Tibial artery (tissue), 4 donors: Measurements from ENCODE around the gene MED26.
A peak's percentile ranks its signal among the peaks of the same experiment; 100 is the strongest.

Experiments used
- DNase-seq, 2 donors: peaks; one replicate each; pipeline ENCODE4 v3.0.0-alpha.2; 2019
- H3K27ac ChIP-seq, 2 donors: fragments of 200-600 bp; sonication (generic) in 1 of 2; 1 replicate in 1 of 2; 2 replicates in 1 of 2; pipeline ENCODE4 v1.5.1; 2018 to 2019; ENCODE audit warnings: mild to moderate bottlenecking in 1 of 2
- H3K27me3 ChIP-seq, 2 donors: fragments of 200-600 bp; sonication (generic) in 1 of 2; one replicate each; pipeline versions ENCODE4 v1.5.1 to v1.6.0; 2016 to 2019
- H3K36me3 ChIP-seq, 3 donors: fragments of 200-600 bp; sonication (generic) in 2 of 3; one replicate each; pipeline ENCODE4 v1.5.1; 2016 to 2019; ENCODE audit warnings: mild to moderate bottlenecking in 2 of 3
- H3K4me1 ChIP-seq, 4 donors: fragments of 200-600 bp; sonication (generic) in 2 of 4; 1 replicate in 3 of 4; 2 replicates in 1 of 4; pipeline ENCODE4 v1.5.1; 2016 to 2019
- H3K4me3 ChIP-seq, 2 donors: fragments of 200-600 bp; sonication (generic) in 1 of 2; 1 replicate in 1 of 2; 2 replicates in 1 of 2; pipeline ENCODE4 v1.5.1; 2018 to 2019; ENCODE audit warnings: mild to moderate bottlenecking in 2 of 2
- H3K9me3 ChIP-seq, 3 donors: fragments of 200-600 bp; sonication (generic) in 1 of 3; one replicate each; pipeline ENCODE4 v1.5.1; 2016 to 2019
- intact Hi-C: fragments of 100-400 bp; cut with DNase I; formaldehyde crosslinking; loops from one replicate; pipeline ENCODE4 v1.15.0; 2023; ENCODE audit warnings: low total_unique reads
- TF ChIP-seq, protein P1 (sequence below), 2 experiments: fragments of 200-600 bp in 1 of 2; fragments of 450-650 bp in 1 of 2; IDR thresholded peaks; one replicate each; pipeline ENCODE4 v1.5.1; 2017 to 2019; ENCODE audit warnings: antibody characterized with exemption in 2 of 2, mild to moderate bottlenecking in 1 of 2, moderate library complexity in 1 of 2

Gene MED26

DNA sequence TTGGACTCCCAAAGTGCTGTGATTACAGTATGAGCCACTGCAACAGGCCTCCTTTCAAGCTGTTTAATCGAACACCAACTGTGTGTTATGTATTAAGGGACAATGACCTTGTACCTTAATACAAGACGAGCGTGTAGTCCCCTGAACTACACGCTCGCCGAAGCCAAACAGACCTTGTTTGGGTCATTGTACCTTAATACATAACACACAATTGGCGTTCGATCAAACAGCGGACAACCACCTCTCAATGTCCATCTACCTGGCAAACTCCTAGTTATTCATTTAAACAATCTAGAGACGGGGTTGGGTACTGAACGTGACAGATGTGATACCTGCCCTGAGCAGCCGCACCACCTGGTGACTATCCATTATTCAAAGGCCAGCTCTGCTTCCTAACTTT, 87.1 kb downstream of the MED26 start:
- H3K4me1 ChIP-seq = peaks cover 0 to 49% (median 34%) of the 10 kb centered on the region in 4 donors
- no peak overlapping the region for H3K27ac ChIP-seq
- intact Hi-C loops = no loop called here
- TF ChIP-seq, protein P1, sequence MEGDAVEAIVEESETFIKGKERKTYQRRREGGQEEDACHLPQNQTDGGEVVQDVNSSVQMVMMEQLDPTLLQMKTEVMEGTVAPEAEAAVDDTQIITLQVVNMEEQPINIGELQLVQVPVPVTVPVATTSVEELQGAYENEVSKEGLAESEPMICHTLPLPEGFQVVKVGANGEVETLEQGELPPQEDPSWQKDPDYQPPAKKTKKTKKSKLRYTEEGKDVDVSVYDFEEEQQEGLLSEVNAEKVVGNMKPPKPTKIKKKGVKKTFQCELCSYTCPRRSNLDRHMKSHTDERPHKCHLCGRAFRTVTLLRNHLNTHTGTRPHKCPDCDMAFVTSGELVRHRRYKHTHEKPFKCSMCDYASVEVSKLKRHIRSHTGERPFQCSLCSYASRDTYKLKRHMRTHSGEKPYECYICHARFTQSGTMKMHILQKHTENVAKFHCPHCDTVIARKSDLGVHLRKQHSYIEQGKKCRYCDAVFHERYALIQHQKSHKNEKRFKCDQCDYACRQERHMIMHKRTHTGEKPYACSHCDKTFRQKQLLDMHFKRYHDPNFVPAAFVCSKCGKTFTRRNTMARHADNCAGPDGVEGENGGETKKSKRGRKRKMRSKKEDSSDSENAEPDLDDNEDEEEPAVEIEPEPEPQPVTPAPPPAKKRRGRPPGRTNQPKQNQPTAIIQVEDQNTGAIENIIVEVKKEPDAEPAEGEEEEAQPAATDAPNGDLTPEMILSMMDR (IDR thresholded peaks at IDR 0.05) = no peak
- peak overlapping the region; percentile 78 to 82 for H3K4me3 ChIP-seq
- DNase-seq = no peak
- peaks cover 4 to 46% (median 26%) of the 10 kb centered on the region in 3 donors for H3K36me3 ChIP-seq
- no peaks in the 10 kb centered on the region for H3K9me3 ChIP-seq
- H3K27me3 ChIP-seq = no peaks in the 10 kb centered on the region

DNA sequence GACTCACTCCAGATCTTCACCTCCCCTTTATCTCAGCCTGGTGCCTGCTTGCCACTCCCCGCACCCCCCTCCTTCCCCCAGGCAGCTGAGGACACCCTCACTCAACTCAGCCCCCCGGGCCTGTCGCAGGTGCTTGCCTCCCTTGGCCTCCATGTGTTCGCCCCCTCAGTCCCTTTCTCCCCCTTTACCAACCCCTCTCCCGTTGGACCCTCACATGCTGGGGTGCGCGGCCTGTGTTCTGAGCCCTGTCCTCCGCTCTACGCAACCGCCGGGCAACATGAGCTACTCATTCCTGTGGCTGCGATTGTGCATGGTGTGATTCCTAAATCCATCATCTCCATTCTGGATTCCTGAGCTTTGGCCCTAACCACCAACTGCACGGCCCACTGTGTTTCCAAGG, 90.9 kb downstream of the MED26 start:
- peaks cover 39 to 84% (median 65%) of the 10 kb centered on the region in 3 donors for H3K36me3 ChIP-seq
- H3K9me3 ChIP-seq = no peaks in the 10 kb centered on the region
- intact Hi-C loops = no loop called here
- peaks cover 0 to 32% (median 24%) of the 10 kb centered on the region in 4 donors for H3K4me1 ChIP-seq
- DNase-seq = no peak
- H3K4me3 ChIP-seq = no peak overlapping the region
- H3K27ac ChIP-seq = no peak overlapping the region
- TF ChIP-seq, protein P1 (IDR thresholded peaks at IDR 0.05) = no peak
- H3K27me3 ChIP-seq = no peaks in the 10 kb centered on the region

DNA sequence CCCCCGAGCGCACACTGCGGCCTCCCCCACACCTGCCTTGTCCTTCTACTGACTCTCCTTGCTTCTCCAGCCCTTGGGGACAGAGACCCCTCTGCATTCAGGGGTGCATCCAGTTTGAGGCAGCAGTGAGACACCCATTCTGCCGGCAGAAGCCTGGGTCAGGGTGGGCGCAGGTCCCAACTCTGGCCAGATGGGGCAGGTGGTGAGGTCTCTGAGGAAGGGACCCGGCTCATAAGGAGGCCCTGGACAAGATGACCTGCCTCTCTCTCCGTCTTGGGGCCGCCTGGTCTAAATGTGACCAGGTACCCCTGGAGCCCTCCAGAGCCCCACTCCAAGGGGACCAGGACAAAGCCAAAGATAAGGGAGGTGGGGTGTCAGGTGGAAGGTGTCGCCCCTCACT, 91.9 kb downstream of the MED26 start:
- no peak overlapping the region for H3K27ac ChIP-seq
- H3K36me3 ChIP-seq = peaks cover 49 to 94% (median 74%) of the 10 kb centered on the region in 3 donors
- intact Hi-C loops = no loop called here
- DNase-seq = no peak
- H3K27me3 ChIP-seq = no peaks in the 10 kb centered on the region
- H3K9me3 ChIP-seq = no peaks in the 10 kb centered on the region
- no peak overlapping the region for H3K4me3 ChIP-seq
- peaks cover 0 to 26% (median 18%) of the 10 kb centered on the region in 4 donors for H3K4me1 ChIP-seq
- TF ChIP-seq, protein P1 (IDR thresholded peaks at IDR 0.05) = no peak

DNA sequence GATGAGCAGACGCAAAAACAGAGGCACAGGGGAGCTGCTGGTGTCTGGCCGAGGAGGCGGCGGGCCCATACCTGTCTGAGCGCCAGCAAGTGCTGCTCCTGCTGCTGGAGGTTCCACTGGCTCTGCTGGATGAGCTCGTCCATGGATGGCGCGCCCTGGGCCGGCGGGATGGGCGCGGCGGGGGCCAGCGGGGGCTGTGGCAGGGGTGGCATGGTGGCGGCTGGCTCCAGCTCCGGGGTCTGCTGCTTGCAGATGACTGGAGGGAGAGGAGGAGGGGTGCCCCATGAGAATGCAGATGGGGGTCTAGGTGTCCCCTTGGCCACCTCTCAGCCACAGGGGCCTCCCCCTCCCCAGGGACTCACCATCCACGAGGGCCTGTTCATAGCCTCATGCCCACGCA, 92.6 kb downstream of the MED26 start:
- Histone ChIP-seq H3K4me1 (peaks cover 0 to 18% (median 10%) of the 10 kb centered on the region in 4 donors), H3K9me3 (no peaks in the 10 kb centered on the region), H3K27ac (no peak overlapping the region), H3K27me3 (no peaks in the 10 kb centered on the region), H3K36me3 (peaks cover 56 to 96% (median 82%) of the 10 kb centered on the region in 3 donors), H3K4me3 (no peak overlapping the region)
- DNase-seq = no peak
- TF ChIP-seq, protein P1 (IDR thresholded peaks at IDR 0.05) = no peak
- intact Hi-C loops = no loop called here

DNA sequence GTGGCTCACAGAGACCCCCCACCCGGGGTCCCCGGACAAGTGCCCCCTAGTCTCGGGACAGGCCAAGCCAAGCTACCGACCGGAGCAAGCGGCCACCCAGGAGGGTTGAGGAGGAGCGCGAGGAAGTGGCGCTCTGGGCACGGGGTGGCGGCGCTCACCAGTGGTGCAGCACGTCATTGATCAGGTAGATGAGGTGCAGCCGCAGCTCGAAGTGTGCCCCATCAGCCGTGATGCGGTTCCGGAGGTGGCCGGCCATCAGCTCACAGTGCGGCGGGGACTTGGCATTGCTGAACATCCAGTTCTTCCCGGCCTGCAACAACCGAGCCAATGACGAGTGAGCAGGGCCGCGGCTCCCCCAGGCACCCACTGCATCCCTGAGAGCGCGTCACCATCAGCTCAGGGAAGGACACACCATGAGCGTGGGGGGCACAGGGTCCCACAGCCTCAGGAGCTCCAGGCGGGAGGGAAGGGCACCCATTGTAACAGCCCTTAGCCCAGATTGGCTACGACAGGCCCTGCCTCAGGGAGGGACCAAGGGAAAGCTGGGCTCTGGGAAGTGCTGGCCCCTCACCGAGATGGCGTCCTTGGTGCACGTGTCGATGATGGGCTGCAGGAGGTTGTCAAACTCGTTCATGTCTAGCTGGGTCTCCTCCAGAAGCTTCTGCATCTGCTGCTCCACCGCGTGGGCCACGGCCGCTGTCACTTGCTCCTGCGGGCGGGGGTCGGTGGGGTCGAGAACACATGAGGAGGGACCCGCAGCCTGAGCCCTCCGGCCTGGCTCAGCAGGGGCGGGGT, 95.4 kb downstream of the MED26 start:
- Histone ChIP-seq H3K27me3 (no peaks in the 10 kb centered on the region), H3K4me1 (no peaks in the 10 kb centered on the region), H3K27ac (no peak overlapping the region), H3K9me3 (no peaks in the 10 kb centered on the region), H3K4me3 (no peak overlapping the region), H3K36me3 (peaks cover 84 to 100% (median 96%) of the 10 kb centered on the region in 3 donors)
- no peak for DNase-seq
- intact Hi-C loops = no loop called here
- TF ChIP-seq, protein P1 (IDR thresholded peaks at IDR 0.05) = no peak
